H1 (cell line): ENCODE data around the gene DHRS13. TPM values are rescaled to one million over a fixed set of nuclear protein-coding genes. Genes with fewer than 3 reads are reported as not detected.
"Not testable (repeated sequence)": the region's sequence is repeated elsewhere in the genome, so short reads cannot be mapped to it uniquely, and the experiment has no call there.

Source experiments
- CTCF ChIA-PET: fragments of 300-600 bp; sonication (Branson Sonifier 250); formaldehyde crosslinking; loops from one replicate; lab custom pipeline; 2021; ENCODE audit not compliant: partially characterized antibody; lab: Charles Lee
- POLR2A ChIA-PET: fragments of 300-600 bp; sonication (Branson Sonifier 250); formaldehyde crosslinking; loops from one replicate; lab custom pipeline; 2021; ENCODE audit warnings: inconsistent platforms; ENCODE audit not compliant: partially characterized antibody; lab: Charles Lee
- DNase-seq, 2 experiments: peaks; one replicate each; pipeline versions ENCODE4 v3.0.0 to v3.0.0-alpha.2; 2010 to 2022; ENCODE audit warnings: low spot score in 2 of 2, low read depth in 1 of 2, mixed read lengths in 1 of 2
- FAIRE-seq: peaks from 2 replicates; lab custom pipeline; 2011; peaks lifted over from hg19 to GRCh38; lab: Jason Lieb, UNC
- H2AFZ ChIP-seq: 2 replicates; pipeline ENCODE4 v1.8.1; 2012; ENCODE audit warnings: low read length, inconsistent platforms
- H2AK5ac ChIP-seq: 2 replicates; pipeline ENCODE4 v1.6.1; 2013; ENCODE audit warnings: low read depth, low read length
- H2BK120ac ChIP-seq: replicated peaks from 2 replicates; pipeline ENCODE3; 2013; ENCODE audit warnings: low read depth, low read length, inconsistent platforms
- H2BK12ac ChIP-seq: 2 replicates; pipeline ENCODE4 v1.6.1; 2013; ENCODE audit warnings: low read depth, low read length
- H2BK15ac ChIP-seq: 2 replicates; pipeline ENCODE4 v1.6.1; 2013; ENCODE audit warnings: low read length
- H2BK20ac ChIP-seq: 2 replicates; pipeline ENCODE4 v1.6.1; 2013; ENCODE audit warnings: low read length
- H2BK5ac ChIP-seq: 2 replicates; pipeline ENCODE4 v1.6.1; 2013; ENCODE audit warnings: low read depth, low read length
- H3K14ac ChIP-seq: 2 replicates; pipeline ENCODE4 v1.6.1; 2013; ENCODE audit warnings: inconsistent platforms; ENCODE audit not compliant: insufficient read length
- H3K18ac ChIP-seq: 2 replicates; pipeline ENCODE4 v1.6.1; 2013; ENCODE audit warnings: low read length; ENCODE audit errors: extremely low read depth
- H3K23ac ChIP-seq: 2 replicates; pipeline ENCODE4 v1.6.1; 2013; ENCODE audit warnings: inconsistent platforms; ENCODE audit not compliant: insufficient read length
- H3K23me2 ChIP-seq: 2 replicates; pipeline ENCODE4 v1.6.1; 2013; ENCODE audit warnings: low read depth, low read length
- H3K27ac ChIP-seq: 2 replicates; pipeline ENCODE4 v1.6.1; 2011; ENCODE audit warnings: low read depth, low read length, inconsistent platforms
- H3K27me3 ChIP-seq, 4 experiments: replicated peaks in 1 of 4; 1 replicate in 1 of 4; 2 replicates in 3 of 4; pipeline versions ENCODE4 v1.6.1 to v1.8.1; 2011 to 2013; ENCODE audit warnings: low read length in 3 of 4, mild to moderate bottlenecking in 3 of 4, inconsistent platforms in 2 of 4, mixed read lengths in 2 of 4, moderate library complexity in 1 of 4; ENCODE audit not compliant: control insufficient read depth in 3 of 4, insufficient read depth in 3 of 4; ENCODE audit errors: extremely low read depth in 1 of 4
- H3K36me3 ChIP-seq, 4 experiments: 2 replicates each; pipeline versions ENCODE4 v1.6.1 to v1.8.1; 2011 to 2013; ENCODE audit warnings: mild to moderate bottlenecking in 4 of 4, low read length in 3 of 4, moderate library complexity in 2 of 4, control low read depth in 1 of 4, inconsistent platforms in 1 of 4; ENCODE audit not compliant: insufficient read depth in 4 of 4, control insufficient read depth in 2 of 4
- H3K4ac ChIP-seq: replicated peaks from 2 replicates; pipeline ENCODE3; 2013; ENCODE audit warnings: low read length, low read depth, mixed read lengths, inconsistent platforms; ENCODE audit not compliant: insufficient read length
- H3K4me1 ChIP-seq, 4 experiments: replicated peaks in 1 of 4; 1 replicate in 1 of 4; 2 replicates in 3 of 4; pipeline versions ENCODE4 v1.6.1 to v1.8.1; 2011 to 2013; ENCODE audit warnings: low read length in 3 of 4, inconsistent platforms in 2 of 4, mixed read lengths in 1 of 4; ENCODE audit not compliant: insufficient read depth in 4 of 4, control insufficient read depth in 3 of 4
- H3K4me2 ChIP-seq, 2 experiments: 2 replicates each; pipeline versions ENCODE4 v1.6.1 to v1.8.1; 2011 to 2013; ENCODE audit warnings: low read depth in 2 of 2, low read length in 2 of 2, control low read depth in 1 of 2, inconsistent platforms in 1 of 2, mild to moderate bottlenecking in 1 of 2; ENCODE audit not compliant: insufficient read depth in 1 of 2
- H3K4me3 ChIP-seq, 4 experiments: fragments of 200-600, 300-600 bp in 1 of 4; sonication (generic), shearing (Covaris generic), sonication (Bioruptor Twin) in 1 of 4; 2 replicates each; pipeline versions ENCODE4 v1.5.1 to v1.8.1; 2011 to 2016; ENCODE audit warnings: low read length in 4 of 4, low read depth in 3 of 4, control low read depth in 2 of 4, inconsistent platforms in 2 of 4, mild to moderate bottlenecking in 2 of 4, mixed read lengths in 1 of 4, moderate library complexity in 1 of 4; ENCODE audit not compliant: insufficient read depth in 2 of 4; ENCODE audit errors: extremely low read depth in 1 of 4
- H3K56ac ChIP-seq: replicated peaks from 2 replicates; pipeline ENCODE3; 2013; ENCODE audit warnings: low read depth, mild to moderate bottlenecking, mixed read lengths, low read length, inconsistent platforms; ENCODE audit not compliant: insufficient read length
- H3K79me1 ChIP-seq: 2 replicates; pipeline ENCODE4 v1.6.1; 2013; ENCODE audit warnings: low read depth, low read length, control low read depth
- H3K79me2 ChIP-seq, 2 experiments: 2 replicates each; pipeline versions ENCODE4 v1.6.1 to v1.8.1; 2012 to 2013; ENCODE audit warnings: low read length in 2 of 2, mild to moderate bottlenecking in 2 of 2, inconsistent platforms in 1 of 2; ENCODE audit not compliant: insufficient read depth in 2 of 2, control insufficient read depth in 1 of 2
- H3K9ac ChIP-seq, 4 experiments: replicated peaks in 1 of 4; 1 replicate in 1 of 4; 2 replicates in 3 of 4; pipeline versions ENCODE4 v1.6.1 to v1.8.1; 2011 to 2013; ENCODE audit warnings: low read depth in 3 of 4, low read length in 3 of 4, control low read depth in 2 of 4, mild to moderate bottlenecking in 2 of 4, moderate library complexity in 2 of 4, inconsistent platforms in 1 of 4; ENCODE audit errors: extremely low read depth in 1 of 4
- H3K9me3 ChIP-seq, 2 experiments: 2 replicates each; pipeline versions ENCODE4 v1.6.1 to v1.8.1; 2012 to 2013; ENCODE audit warnings: mild to moderate bottlenecking in 2 of 2, moderate library complexity in 2 of 2, control low read depth in 1 of 2, inconsistent platforms in 1 of 2, low read depth in 1 of 2, low read length in 1 of 2, mixed read lengths in 1 of 2; ENCODE audit not compliant: insufficient read depth in 2 of 2
- H4K20me1 ChIP-seq, 2 experiments: replicated peaks in 1 of 2; 2 replicates each; pipeline versions ENCODE3 to v1.8.1; 2011 to 2013; ENCODE audit warnings: inconsistent platforms in 2 of 2, low read length in 2 of 2, mild to moderate bottlenecking in 1 of 2; ENCODE audit not compliant: insufficient read depth in 2 of 2, control insufficient read depth in 1 of 2
- H4K5ac ChIP-seq: 2 replicates; pipeline ENCODE4 v1.6.1; 2013; ENCODE audit warnings: low read length, low read depth, mixed read lengths, inconsistent platforms; ENCODE audit not compliant: insufficient read length
- H4K8ac ChIP-seq: 2 replicates; pipeline ENCODE4 v1.8.0; 2013; ENCODE audit warnings: mild to moderate bottlenecking, moderate library complexity, low read length, inconsistent platforms; ENCODE audit not compliant: insufficient read depth; ENCODE audit errors: extremely low read depth
- H4K91ac ChIP-seq: replicated peaks from 2 replicates; pipeline ENCODE3; 2013; ENCODE audit warnings: low read length, mixed read lengths, inconsistent platforms; ENCODE audit not compliant: insufficient read length
- WGBS, 2 experiments: shearing (Covaris generic) in 1 of 2; methylation state at CpG; one replicate each; pipeline versions ENCODE4 v1.1.6 to v1.1.7; 2013 to 2015; ENCODE audit warnings: low lambda C conversion rate in 2 of 2, mixed read lengths in 2 of 2, inconsistent platforms in 1 of 2, low coverage in 1 of 2, missing lambda C conversion rate in 1 of 2; ENCODE audit not compliant: insufficient replicate concordance in 2 of 2, insufficient coverage in 1 of 2, insufficient read length in 1 of 2; ENCODE audit errors: extremely low coverage in 1 of 2, missing lambda C conversion rate in 1 of 2; 5-methylcytosine and 5-hydroxymethylcytosine counted together
- polyA plus RNA-seq, 7 experiments: library from polyadenylated mRNA; depleted of rRNA in 3 of 7; stranded (reverse) in 5 of 7; unstranded in 2 of 7; fragments of >200 nt in 5 of 7; fragments of 200-250 nt in 2 of 7; gene quantifications; 1 replicate in 5 of 7; 2 replicates in 1 of 7; 4 replicates in 1 of 7; pipeline versions ENCODE4 v1.2.1 to v1.2.3, GENCODE V29; 2011 to 2013; ENCODE audit warnings: missing spikeins in 2 of 7, mixed read lengths in 2 of 7
- total RNA-seq: library from RNA; stranded (reverse); fragmentation: NEBNext Ultra II Directional; extraction: Animal tissue kit (Norgen Biotek cat#: 25700); gene quantifications from 2 replicates; pipeline ENCODE4 v1.2.1, GENCODE V29; 2021

DHRS13 gene
- total and polyA plus RNA-seq, 2 of the 8 experiments (the other 6 are each of a cell fraction or from before 2014, with no cell fraction given), result 23.7 to 30.0 TPM

DNA sequence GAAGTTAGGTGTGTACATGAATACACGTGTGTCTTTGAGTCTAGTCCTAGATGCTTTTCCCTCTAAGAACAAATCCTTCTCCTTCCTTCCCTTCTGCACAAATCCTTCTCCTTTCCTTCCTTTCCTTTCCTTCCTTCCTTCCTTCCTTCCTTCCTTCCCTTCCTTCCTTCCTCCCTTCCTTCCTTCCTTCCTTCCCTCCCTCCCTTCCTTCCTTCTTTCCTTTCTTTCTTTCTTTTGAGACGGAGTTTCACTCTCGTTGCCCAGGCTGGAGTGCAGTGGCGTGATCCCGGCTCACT lies 615 bp upstream of the DHRS13 start:
- FAIRE-seq, H4K5ac ChIP-seq, H2BK15ac ChIP-seq, H3K23me2 ChIP-seq, H3K23ac ChIP-seq, DNase-seq, H3K9me3 ChIP-seq, H3K4me1 ChIP-seq, H3K27me3 ChIP-seq, H2BK20ac ChIP-seq, H2BK120ac ChIP-seq, H3K4me2 ChIP-seq, H3K9ac ChIP-seq, H4K20me1 ChIP-seq, H3K56ac ChIP-seq, H3K4me3 ChIP-seq, H2AFZ ChIP-seq, H3K18ac ChIP-seq, H3K14ac ChIP-seq, H3K79me2 ChIP-seq, H3K27ac ChIP-seq, H3K79me1 ChIP-seq, H4K8ac ChIP-seq: not testable (repeated sequence)
- Histone ChIP-seq H2AK5ac (peak overlapping the region; percentile 68), H3K4ac (peak overlapping the region; percentile 87), H2BK5ac (0 out of 2 replicates have a peak overlapping the region, but pooled peaks have one; percentile 9), H4K91ac (peak overlapping the region; percentile 29), H3K36me3 (peaks cover 21 to 29% (median 26%) of the 10 kb centered on the region in 4 experiments; a peak in 7 of 8 replicates), H2BK12ac (peak overlapping the region; percentile 63; the same call in 1 of the 2 replicates)
- WGBS, 2 experiments, result 83% methylated on average over 5 of the region's 5 CpGs; no CpG with 5 or more reads in 1 of the 2 experiments
- CTCF ChIA-PET, result interaction anchor here (0.6 to 5.6 kb wide), 19 partner anchors 9 to 217 kb away, joined by 3 to 45 read pairs (median 3); partner anchors contain the start of genes NEK8 and TLCD1
- POLR2A ChIA-PET, result interaction anchor here (0.8 to 7.7 kb wide), 5 partner anchors 9 to 274 kb away, joined by 4 to 71 read pairs (median 4); partner anchors contain the start of genes NEK8 and TLCD1
